ENCODE measurements around the gene ZMYND8. TPM values are rescaled to one million over a fixed set of nuclear protein-coding genes. Genes with fewer than 3 reads are reported as not detected.

The ZMYND8 gene
- total and polyA plus RNA-seq, 2 donors (not counting 1 experiment from before 2014, with no cell fraction given): 12.6 to 13.0 TPM

DNA sequence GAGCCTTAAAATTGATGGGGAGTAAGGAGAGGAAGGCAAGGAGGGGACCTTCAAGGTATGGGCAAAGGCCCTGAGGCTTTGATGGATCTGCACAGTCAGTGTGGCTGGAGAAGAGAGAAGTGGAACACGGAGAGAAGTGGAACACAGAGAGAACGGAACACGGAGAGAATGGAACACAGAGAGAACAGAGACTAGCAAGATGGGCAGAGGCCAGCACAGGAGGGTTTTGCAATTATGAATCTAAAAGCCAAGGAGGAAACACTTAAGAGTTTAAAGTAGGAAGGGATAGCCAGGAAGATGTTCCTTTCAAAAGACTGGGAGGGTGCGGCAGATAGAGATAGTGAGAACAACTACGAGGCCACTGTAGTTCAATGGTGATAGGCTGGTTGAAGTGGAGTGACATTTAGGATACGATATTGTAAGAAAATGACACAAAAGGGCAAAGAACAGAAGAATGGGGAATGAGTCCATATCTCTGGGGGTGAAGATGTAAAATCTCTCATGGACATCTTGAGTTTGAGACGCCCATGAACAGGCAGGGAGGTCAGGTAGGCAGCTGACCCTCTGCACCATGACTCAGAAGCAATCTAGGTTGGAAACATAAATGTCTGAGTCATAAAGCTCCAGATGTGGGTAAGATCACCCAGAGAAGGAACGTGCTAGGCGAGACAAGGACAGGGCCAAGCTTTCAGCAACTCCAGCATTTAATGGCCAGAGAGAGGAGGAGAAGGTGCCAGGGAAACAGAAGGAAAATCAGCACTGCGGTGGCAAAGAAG is 25.4 kb downstream of the ZMYND8 start:
- no peak for TF ChIP-seq EZH2 (IDR thresholded peaks at IDR 0.05; ENCODE audit: low read length, missing control alignments)
- TF ChIP-seq, protein P1, sequence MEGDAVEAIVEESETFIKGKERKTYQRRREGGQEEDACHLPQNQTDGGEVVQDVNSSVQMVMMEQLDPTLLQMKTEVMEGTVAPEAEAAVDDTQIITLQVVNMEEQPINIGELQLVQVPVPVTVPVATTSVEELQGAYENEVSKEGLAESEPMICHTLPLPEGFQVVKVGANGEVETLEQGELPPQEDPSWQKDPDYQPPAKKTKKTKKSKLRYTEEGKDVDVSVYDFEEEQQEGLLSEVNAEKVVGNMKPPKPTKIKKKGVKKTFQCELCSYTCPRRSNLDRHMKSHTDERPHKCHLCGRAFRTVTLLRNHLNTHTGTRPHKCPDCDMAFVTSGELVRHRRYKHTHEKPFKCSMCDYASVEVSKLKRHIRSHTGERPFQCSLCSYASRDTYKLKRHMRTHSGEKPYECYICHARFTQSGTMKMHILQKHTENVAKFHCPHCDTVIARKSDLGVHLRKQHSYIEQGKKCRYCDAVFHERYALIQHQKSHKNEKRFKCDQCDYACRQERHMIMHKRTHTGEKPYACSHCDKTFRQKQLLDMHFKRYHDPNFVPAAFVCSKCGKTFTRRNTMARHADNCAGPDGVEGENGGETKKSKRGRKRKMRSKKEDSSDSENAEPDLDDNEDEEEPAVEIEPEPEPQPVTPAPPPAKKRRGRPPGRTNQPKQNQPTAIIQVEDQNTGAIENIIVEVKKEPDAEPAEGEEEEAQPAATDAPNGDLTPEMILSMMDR (conservative IDR thresholded peaks at IDR 0.05 in 1 of 2, IDR thresholded peaks at IDR 0.05 in 1 of 2; ENCODE audit: low read depth in 1 of 2, low read length in 2 of 2): no peak
- H3K9ac ChIP-seq (ENCODE audit: insufficient read depth, low read length): no peak overlapping the region
- no peaks in the 10 kb centered on the region for H3K36me3 ChIP-seq (ENCODE audit: control insufficient read depth, insufficient read depth, low read length)
- H3K4me2 ChIP-seq (ENCODE audit: extremely low read depth, insufficient read depth, low read length): peak overlapping the region; percentile 75
- peak overlapping the region in 1 of 4 experiments; percentile 13 for H3K4me3 ChIP-seq (replicated peaks in 1 of 4; ENCODE audit: control extremely low read depth in 1 of 4, insufficient read depth in 1 of 4, low read depth in 3 of 4, low read length in 4 of 4)
- DNase-seq (ENCODE audit: low read depth in 2 of 2): peak; percentile 90 to 92
- peaks cover 27% of the 10 kb centered on the region for H3K4me1 ChIP-seq (ENCODE audit: control insufficient read depth, extremely low read depth, insufficient read depth, low read length)
- no peaks in the 10 kb centered on the region for H4K20me1 ChIP-seq (ENCODE audit: control insufficient read depth, extremely low read depth, insufficient read depth, low read length)
- peak overlapping the region; percentile 88 for H3K27ac ChIP-seq (ENCODE audit: insufficient read depth, low read length)
- no peak overlapping the region for H2AFZ ChIP-seq (ENCODE audit: low read length)
- no peaks in the 10 kb centered on the region for H3K27me3 ChIP-seq (ENCODE audit: control insufficient read depth, insufficient read depth, low read length)
- peaks cover 36% of the 10 kb centered on the region for H3K79me2 ChIP-seq (ENCODE audit: control insufficient read depth, insufficient read depth, low read length)
- no peaks in the 10 kb centered on the region for H3K9me3 ChIP-seq (ENCODE audit: control insufficient read depth, insufficient read depth, low read depth, low read length)

DNA sequence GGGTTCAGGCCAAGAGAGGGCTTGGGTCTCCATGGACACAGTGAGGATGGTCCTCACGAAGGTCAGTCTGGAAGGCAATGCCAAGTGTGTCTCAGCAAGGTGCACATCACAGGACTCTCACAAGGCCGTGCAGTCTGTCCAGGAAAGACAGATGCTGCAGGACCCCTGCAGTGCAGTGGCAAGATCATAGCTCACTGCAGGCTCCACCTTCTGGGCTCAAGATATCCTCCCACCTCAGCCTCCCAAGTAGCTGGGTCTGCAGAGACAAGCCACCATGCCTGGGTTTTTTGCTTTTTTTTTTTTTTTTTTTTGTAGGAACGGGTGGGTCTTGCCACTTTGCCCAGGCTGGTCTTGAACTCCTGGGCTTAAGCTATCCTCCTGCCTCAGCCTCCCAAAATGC is 26.4 kb downstream of the ZMYND8 start:
- H4K20me1 ChIP-seq (ENCODE audit: control insufficient read depth, extremely low read depth, insufficient read depth, low read length): no peaks in the 10 kb centered on the region
- peaks cover 28% of the 10 kb centered on the region for H3K79me2 ChIP-seq (ENCODE audit: control insufficient read depth, insufficient read depth, low read length)
- H2AFZ ChIP-seq (ENCODE audit: low read length): no peak overlapping the region
- H3K4me1 ChIP-seq (ENCODE audit: control insufficient read depth, extremely low read depth, insufficient read depth, low read length): peaks cover 21% of the 10 kb centered on the region
- no peak overlapping the region for H3K27ac ChIP-seq (ENCODE audit: insufficient read depth, low read length)
- no peak overlapping the region for H3K9ac ChIP-seq (ENCODE audit: insufficient read depth, low read length)
- no peaks in the 10 kb centered on the region for H3K9me3 ChIP-seq (ENCODE audit: control insufficient read depth, insufficient read depth, low read depth, low read length)
- H3K4me3 ChIP-seq (replicated peaks in 1 of 4; ENCODE audit: control extremely low read depth in 1 of 4, insufficient read depth in 1 of 4, low read depth in 3 of 4, low read length in 4 of 4): no peak overlapping the region
- no peak for TF ChIP-seq EZH2 (IDR thresholded peaks at IDR 0.05; ENCODE audit: low read length, missing control alignments)
- TF ChIP-seq, protein P1 (conservative IDR thresholded peaks at IDR 0.05 in 1 of 2, IDR thresholded peaks at IDR 0.05 in 1 of 2; ENCODE audit: low read depth in 1 of 2, low read length in 2 of 2): no peak
- H3K4me2 ChIP-seq (ENCODE audit: extremely low read depth, insufficient read depth, low read length): no peak overlapping the region
- no peak for DNase-seq (ENCODE audit: low read depth in 2 of 2)
- no peaks in the 10 kb centered on the region for H3K27me3 ChIP-seq (ENCODE audit: control insufficient read depth, insufficient read depth, low read length)
- no peaks in the 10 kb centered on the region for H3K36me3 ChIP-seq (ENCODE audit: control insufficient read depth, insufficient read depth, low read length)

DNA sequence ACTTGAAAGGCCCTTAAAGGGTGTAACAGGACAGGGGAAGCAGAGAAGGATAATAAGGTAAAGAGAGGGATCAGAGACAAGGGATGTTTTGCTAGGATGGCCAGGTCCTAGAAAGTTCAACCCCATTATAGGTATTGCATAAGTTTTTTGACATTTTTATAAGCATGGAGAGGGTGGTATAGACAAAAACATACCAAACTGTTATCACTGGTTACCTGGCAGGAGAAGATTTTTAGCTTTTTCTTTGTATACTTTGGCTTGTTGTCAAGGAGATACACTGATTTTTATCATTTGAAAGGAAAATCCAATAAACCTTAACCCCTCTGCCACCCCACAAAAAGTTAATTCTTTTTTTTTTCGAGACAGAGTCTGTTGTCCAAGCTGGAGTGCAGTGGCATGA is 28.4 kb downstream of the ZMYND8 start:
- H3K4me1 ChIP-seq (ENCODE audit: control insufficient read depth, extremely low read depth, insufficient read depth, low read length): peaks cover 17% of the 10 kb centered on the region
- H2AFZ ChIP-seq (ENCODE audit: low read length): no peak overlapping the region
- H3K4me2 ChIP-seq (ENCODE audit: extremely low read depth, insufficient read depth, low read length): no peak overlapping the region
- no peaks in the 10 kb centered on the region for H3K36me3 ChIP-seq (ENCODE audit: control insufficient read depth, insufficient read depth, low read length)
- no peak overlapping the region for H3K9ac ChIP-seq (ENCODE audit: insufficient read depth, low read length)
- H3K27me3 ChIP-seq (ENCODE audit: control insufficient read depth, insufficient read depth, low read length): no peaks in the 10 kb centered on the region
- DNase-seq (ENCODE audit: low read depth in 2 of 2): no peak
- no peaks in the 10 kb centered on the region for H4K20me1 ChIP-seq (ENCODE audit: control insufficient read depth, extremely low read depth, insufficient read depth, low read length)
- no peak overlapping the region for H3K4me3 ChIP-seq (replicated peaks in 1 of 4; ENCODE audit: control extremely low read depth in 1 of 4, insufficient read depth in 1 of 4, low read depth in 3 of 4, low read length in 4 of 4)
- no peaks in the 10 kb centered on the region for H3K9me3 ChIP-seq (ENCODE audit: control insufficient read depth, insufficient read depth, low read depth, low read length)
- TF ChIP-seq EZH2 (IDR thresholded peaks at IDR 0.05; ENCODE audit: low read length, missing control alignments): no peak
- no peak overlapping the region for H3K27ac ChIP-seq (ENCODE audit: insufficient read depth, low read length)
- peaks cover 29% of the 10 kb centered on the region for H3K79me2 ChIP-seq (ENCODE audit: control insufficient read depth, insufficient read depth, low read length)
